OCI-LY3 (cell line): Measurements from ENCODE around the gene NUP62.

Experiments
- H2AFZ ChIP-seq: fragments of 200-600, 300-600 bp; shearing (Covaris generic); 2 replicates; pipeline ENCODE4 v1.6.0; 2014; ENCODE audit warnings: antibody characterized with exemption, low read depth, low read length
- H3K27ac ChIP-seq: fragments of 200-600, 300-600 bp; sonication (generic); 2 replicates; pipeline ENCODE4 v1.5.1; 2014; ENCODE audit warnings: mild to moderate bottlenecking, low read length, moderate library complexity, mixed read lengths
- H3K27me3 ChIP-seq: fragments of 200-600, 300-600 bp; sonication (generic); 2 replicates; pipeline ENCODE4 v1.6.1; 2014; ENCODE audit warnings: low read depth, low read length, mixed read lengths
- H3K36me3 ChIP-seq: fragments of 200-600, 300-600 bp; sonication (generic); replicated peaks from 2 replicates; pipeline ENCODE3; 2014; ENCODE audit warnings: low read depth, low read length, mixed read lengths
- H3K4me1 ChIP-seq: fragments of 300-600, 200-600 bp; sonication (generic); 2 replicates; pipeline ENCODE4 v1.6.1; 2014; ENCODE audit warnings: low read length, mixed read lengths
- H3K4me2 ChIP-seq: fragments of 200-600, 300-600 bp; sonication (generic); 2 replicates; pipeline ENCODE4 v1.6.1; 2014; ENCODE audit warnings: low read length, mixed read lengths
- H3K4me3 ChIP-seq: fragments of 300-600, 200-600 bp; sonication (generic); 2 replicates; pipeline ENCODE4 v1.5.1; 2014; ENCODE audit warnings: antibody characterized with exemption, mild to moderate bottlenecking, low read length, moderate library complexity
- H3K79me2 ChIP-seq: fragments of 300-600, 200-600 bp; shearing (Covaris generic); 2 replicates; pipeline ENCODE4 v1.6.1; 2014; ENCODE audit warnings: mild to moderate bottlenecking, low read length, mixed read lengths
- H3K9ac ChIP-seq: fragments of 300-600, 200-600 bp; shearing (Covaris generic); 2 replicates; pipeline ENCODE4 v1.6.0; 2014; ENCODE audit warnings: mild to moderate bottlenecking, low read length, moderate library complexity
- H3K9me3 ChIP-seq: fragments of 200-600, 300-600 bp; shearing (Covaris generic); 2 replicates; pipeline ENCODE4 v1.6.1; 2014; ENCODE audit warnings: low read length, mixed read lengths; ENCODE audit not compliant: insufficient read depth
- H4K20me1 ChIP-seq: fragments of 200-600, 300-600 bp; sonication (generic); 2 replicates; pipeline ENCODE4 v1.6.1; 2016; ENCODE audit warnings: low read length, mixed read lengths; ENCODE audit not compliant: insufficient read depth
- EZH2phosphoT487 ChIP-seq: fragments of 200-600 bp; shearing (Covaris generic); IDR thresholded peaks from 2 replicates; pipeline ENCODE4 v1.6.1; 2018; ENCODE audit warnings: antibody characterized with exemption, mixed run types, low read depth
- TF ChIP-seq, protein P1 (sequence below): fragments of 200-600, 300-600 bp; sonication (generic); IDR thresholded peaks from 2 replicates; pipeline ENCODE4 v1.5.1; 2014; ENCODE audit warnings: antibody characterized with exemption, low read length, low read depth

Gene NUP62

DNA sequence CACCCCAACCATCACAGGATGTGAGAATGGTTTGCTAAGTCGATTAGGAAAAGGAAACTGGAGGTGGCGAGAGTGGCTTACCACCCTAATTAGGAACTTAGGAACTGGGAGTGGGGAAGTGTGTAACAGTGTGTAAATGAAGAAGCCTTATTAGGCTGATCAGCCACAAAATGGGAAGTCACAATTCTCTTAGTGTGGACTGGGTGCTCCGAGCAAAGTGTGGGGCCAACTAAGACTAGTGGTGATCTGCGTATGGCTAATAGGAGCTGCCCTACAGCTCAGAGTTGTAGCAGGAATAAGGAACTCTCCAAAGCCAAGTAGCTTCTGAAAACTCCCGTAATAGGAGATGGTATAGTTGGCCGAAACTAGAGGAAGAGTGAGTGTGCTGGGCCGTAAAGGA lies 24.1 kb upstream of the NUP62 start:
- H3K36me3 ChIP-seq: no peaks in the 10 kb centered on the region
- no peak overlapping the region for H3K9ac ChIP-seq
- peaks cover 42% of the 10 kb centered on the region for H3K4me1 ChIP-seq
- H3K27ac ChIP-seq: no peak overlapping the region
- peaks cover 76% of the 10 kb centered on the region for H3K27me3 ChIP-seq
- H2AFZ ChIP-seq: no peak overlapping the region
- TF ChIP-seq, protein P1, sequence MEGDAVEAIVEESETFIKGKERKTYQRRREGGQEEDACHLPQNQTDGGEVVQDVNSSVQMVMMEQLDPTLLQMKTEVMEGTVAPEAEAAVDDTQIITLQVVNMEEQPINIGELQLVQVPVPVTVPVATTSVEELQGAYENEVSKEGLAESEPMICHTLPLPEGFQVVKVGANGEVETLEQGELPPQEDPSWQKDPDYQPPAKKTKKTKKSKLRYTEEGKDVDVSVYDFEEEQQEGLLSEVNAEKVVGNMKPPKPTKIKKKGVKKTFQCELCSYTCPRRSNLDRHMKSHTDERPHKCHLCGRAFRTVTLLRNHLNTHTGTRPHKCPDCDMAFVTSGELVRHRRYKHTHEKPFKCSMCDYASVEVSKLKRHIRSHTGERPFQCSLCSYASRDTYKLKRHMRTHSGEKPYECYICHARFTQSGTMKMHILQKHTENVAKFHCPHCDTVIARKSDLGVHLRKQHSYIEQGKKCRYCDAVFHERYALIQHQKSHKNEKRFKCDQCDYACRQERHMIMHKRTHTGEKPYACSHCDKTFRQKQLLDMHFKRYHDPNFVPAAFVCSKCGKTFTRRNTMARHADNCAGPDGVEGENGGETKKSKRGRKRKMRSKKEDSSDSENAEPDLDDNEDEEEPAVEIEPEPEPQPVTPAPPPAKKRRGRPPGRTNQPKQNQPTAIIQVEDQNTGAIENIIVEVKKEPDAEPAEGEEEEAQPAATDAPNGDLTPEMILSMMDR: no peak
- TF ChIP-seq EZH2phosphoT487: peak; percentile 81
- peak overlapping the region; percentile 37 for H3K4me2 ChIP-seq
- H3K9me3 ChIP-seq: no peaks in the 10 kb centered on the region
- no peaks in the 10 kb centered on the region for H3K79me2 ChIP-seq
- peak overlapping the region; percentile 21 for H3K4me3 ChIP-seq
- H4K20me1 ChIP-seq: peaks cover 3% of the 10 kb centered on the region; the same call in 1 of the 2 replicates

DNA sequence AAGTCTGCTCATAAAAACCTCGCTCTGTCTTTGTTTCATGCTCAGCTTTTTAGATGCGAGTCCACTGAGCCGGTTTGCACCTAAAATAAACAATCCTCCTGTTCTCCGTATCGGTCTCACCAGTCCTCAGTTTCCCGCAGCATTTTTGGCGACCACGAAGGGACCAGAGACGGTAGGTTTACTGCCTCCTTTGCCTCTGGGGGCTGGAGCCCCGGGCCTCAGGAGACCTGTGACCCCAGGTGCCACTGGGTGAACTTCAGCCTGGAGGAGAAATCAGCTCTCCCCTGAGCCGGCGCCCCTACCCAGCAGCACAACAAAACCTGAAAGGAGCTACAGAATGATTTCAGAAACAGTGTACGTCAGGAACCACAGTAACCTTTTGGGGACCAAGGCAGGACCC lies 23.6 kb upstream of the NUP62 start:
- Histone ChIP-seq H3K27me3 (peaks cover 76% of the 10 kb centered on the region), H3K9ac (no peak overlapping the region), H3K4me2 (peak overlapping the region; percentile 37), H3K9me3 (no peaks in the 10 kb centered on the region), H3K27ac (no peak overlapping the region), H3K36me3 (no peaks in the 10 kb centered on the region), H4K20me1 (peaks cover 3% of the 10 kb centered on the region; the same call in 1 of the 2 replicates), H2AFZ (no peak overlapping the region), H3K4me1 (peaks cover 42% of the 10 kb centered on the region), H3K79me2 (no peaks in the 10 kb centered on the region), H3K4me3 (peak overlapping the region; percentile 21)
- TF ChIP-seq, protein P1: no peak
- no peak for TF ChIP-seq EZH2phosphoT487

- no peak overlapping the region for H3K4me3 ChIP-seq
- no peak for TF ChIP-seq EZH2phosphoT487
- TF ChIP-seq, protein P1: no peak
- no peak overlapping the region for H3K9ac ChIP-seq
- no peaks in the 10 kb centered on the region for H3K9me3 ChIP-seq
- no peaks in the 10 kb centered on the region for H3K36me3 ChIP-seq
- H4K20me1 ChIP-seq: peaks cover 3% of the 10 kb centered on the region; the same call in 1 of the 2 replicates
- peaks cover 74% of the 10 kb centered on the region for H3K27me3 ChIP-seq
- H3K27ac ChIP-seq: no peak overlapping the region
- no peaks in the 10 kb centered on the region for H3K79me2 ChIP-seq
- H3K4me2 ChIP-seq: no peak overlapping the region
- no peak overlapping the region for H2AFZ ChIP-seq
- H3K4me1 ChIP-seq: peaks cover 42% of the 10 kb centered on the region
These were observed 23.2 kb upstream of the NUP62 start for GRCh38 chr19:49952479-49952836.

DNA sequence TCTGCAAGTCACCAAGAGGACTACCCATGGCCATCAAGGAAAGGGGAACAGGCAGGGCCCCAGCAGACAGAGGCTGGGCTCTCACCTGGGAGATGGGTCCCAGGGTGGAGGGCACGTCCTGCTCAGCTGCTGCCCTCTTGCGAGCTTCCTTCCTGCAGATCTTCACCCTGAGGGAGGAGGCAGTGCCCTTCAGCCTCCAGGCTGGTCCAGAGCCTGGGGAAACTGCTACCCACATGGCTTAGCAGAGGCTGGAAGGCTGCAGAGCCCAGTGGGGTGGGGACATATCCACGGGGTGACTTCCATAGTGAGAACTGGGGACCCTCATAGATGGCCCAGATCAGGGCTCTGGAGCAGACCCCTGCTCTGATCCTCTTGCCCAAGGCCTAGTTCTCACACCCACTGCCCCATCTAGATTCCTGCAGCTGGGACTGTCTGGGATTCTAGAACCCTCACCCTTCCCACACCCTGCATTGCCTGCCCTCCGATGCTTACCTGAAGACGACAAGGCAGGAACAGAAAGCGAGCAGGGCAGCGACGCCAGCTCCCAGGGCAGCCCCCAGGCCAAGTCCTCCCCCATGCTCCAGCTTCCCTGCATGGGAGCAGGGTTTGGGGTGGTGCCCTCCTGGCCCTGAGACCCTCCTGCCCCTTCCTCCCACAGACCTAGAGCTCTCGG lies 22.6 kb upstream of the NUP62 start:
- no peaks in the 10 kb centered on the region for H3K79me2 ChIP-seq
- no peak overlapping the region for H3K4me3 ChIP-seq
- H3K27ac ChIP-seq: no peak overlapping the region
- H3K4me1 ChIP-seq: peaks cover 42% of the 10 kb centered on the region
- peaks cover 74% of the 10 kb centered on the region for H3K27me3 ChIP-seq
- no peaks in the 10 kb centered on the region for H3K9me3 ChIP-seq
- no peaks in the 10 kb centered on the region for H3K36me3 ChIP-seq
- H3K9ac ChIP-seq: no peak overlapping the region
- H2AFZ ChIP-seq: no peak overlapping the region
- H3K4me2 ChIP-seq: no peak overlapping the region
- TF ChIP-seq, protein P1: no peak
- no peak for TF ChIP-seq EZH2phosphoT487
- H4K20me1 ChIP-seq: peaks cover 3% of the 10 kb centered on the region; the same call in 1 of the 2 replicates
